BE2C (cell line): ENCODE results near the gene LARGE2.
A peak's percentile ranks its signal among the peaks of the same experiment; 100 is the strongest.

Experiments
- DNase-seq: peaks from one replicate; pipeline ENCODE4 v3.0.0-alpha.2; 2020
- H3K27me3 ChIP-seq: fragments of 250-450 bp; sonication (Bioruptor Pico); 2 replicates; pipeline ENCODE4 v1.5.1; 2020; ENCODE audit warnings: mild to moderate bottlenecking
- H3K36me3 ChIP-seq: fragments of 250-450 bp; sonication (Bioruptor Pico); 2 replicates; pipeline ENCODE4 v1.5.1; 2020; ENCODE audit warnings: mild to moderate bottlenecking
- H3K4me1 ChIP-seq: fragments of 250-450 bp; sonication (Bioruptor Pico); 2 replicates; pipeline ENCODE4 v1.5.1; 2020
- H3K4me3 ChIP-seq: 2 replicates; pipeline ENCODE4 v1.5.1; 2011; ENCODE audit warnings: low read depth, low read length
- H3K9me3 ChIP-seq: fragments of 250-450 bp; sonication (Bioruptor Pico); 2 replicates; pipeline ENCODE4 v1.5.1; 2020
- CTCF ChIP-seq: IDR thresholded peaks from 2 replicates; pipeline ENCODE4 v1.5.1; 2012; ENCODE audit warnings: mild to moderate bottlenecking, low read depth, low read length

Gene LARGE2

DNA sequence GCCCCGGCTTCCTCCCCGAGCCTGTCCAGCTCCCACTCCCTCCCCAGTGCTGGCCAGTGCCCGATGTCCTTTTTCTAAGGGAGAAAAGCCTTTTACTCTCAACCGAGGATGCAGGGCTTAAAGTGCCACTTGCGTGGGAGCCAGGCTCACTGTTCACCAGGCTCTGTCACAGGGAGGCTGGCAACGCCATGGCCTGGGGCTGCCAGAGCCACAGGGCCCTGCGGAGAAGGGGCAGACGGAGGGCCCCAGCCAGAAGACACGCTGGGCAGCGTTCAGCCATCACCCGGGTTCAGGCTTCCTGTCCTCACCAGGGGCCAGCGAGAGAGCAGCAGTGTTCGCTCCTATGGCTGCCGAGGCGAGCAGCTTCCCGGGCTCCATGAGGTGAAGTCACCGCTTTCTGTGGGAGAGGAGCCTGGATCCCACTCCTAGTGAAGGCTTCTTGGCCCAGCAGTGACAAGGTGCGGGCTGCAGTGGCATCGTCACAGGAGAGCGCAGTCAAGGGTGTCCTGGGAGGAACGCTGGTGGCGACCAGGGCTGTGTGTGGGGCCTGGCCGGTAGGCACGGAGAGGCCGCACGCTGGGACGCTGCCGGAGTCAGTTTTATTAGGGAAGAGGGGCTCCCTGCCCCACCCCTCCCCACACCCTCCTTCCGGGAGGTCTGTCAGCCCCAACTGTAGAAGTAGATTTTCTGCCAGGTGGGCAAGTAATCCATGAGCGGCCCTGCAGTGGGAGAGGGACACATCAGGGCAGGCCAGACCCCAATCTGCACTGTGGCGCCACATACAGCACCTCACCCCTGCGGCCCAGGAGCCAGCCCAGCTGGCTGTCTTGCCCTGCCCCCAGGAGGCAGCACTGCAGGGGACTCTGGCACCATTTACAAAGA lies 12.6 kb upstream of the LARGE2 start:
- TF ChIP-seq CTCF, result no peak
- Histone ChIP-seq H3K4me3 (no peak overlapping the region), H3K36me3 (no peaks in the 10 kb centered on the region; the same call in 1 of the 2 replicates), H3K9me3 (no peaks in the 10 kb centered on the region), H3K27me3 (no peaks in the 10 kb centered on the region), H3K4me1 (no peaks in the 10 kb centered on the region)
- DNase-seq, result no peak

DNA sequence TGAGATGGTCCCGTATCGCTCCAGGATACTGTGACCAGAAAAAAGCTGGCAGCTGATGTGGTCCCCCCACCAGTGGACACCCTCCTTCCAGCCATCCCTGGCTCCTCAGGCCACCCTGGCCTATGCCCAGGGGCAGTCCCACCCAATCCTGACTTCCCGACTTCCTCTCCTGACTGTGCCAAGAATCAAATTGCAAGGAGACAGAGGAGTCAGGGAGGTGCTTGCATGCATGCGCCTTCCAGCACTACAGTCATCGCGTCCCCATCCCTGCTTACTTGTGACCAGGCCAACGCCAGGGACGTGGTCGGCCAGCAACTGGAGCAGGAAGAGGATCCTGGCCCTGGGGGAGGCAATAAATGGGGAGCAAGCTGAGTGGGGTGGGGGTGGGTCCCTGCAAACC lies 11.8 kb upstream of the LARGE2 start:
- H3K27me3 ChIP-seq, result no peaks in the 10 kb centered on the region
- H3K4me3 ChIP-seq, result no peak overlapping the region
- H3K4me1 ChIP-seq, result no peaks in the 10 kb centered on the region
- no peaks in the 10 kb centered on the region; the same call in 1 of the 2 replicates for H3K36me3 ChIP-seq
- no peak for TF ChIP-seq CTCF
- no peaks in the 10 kb centered on the region for H3K9me3 ChIP-seq
- no peak for DNase-seq

DNA sequence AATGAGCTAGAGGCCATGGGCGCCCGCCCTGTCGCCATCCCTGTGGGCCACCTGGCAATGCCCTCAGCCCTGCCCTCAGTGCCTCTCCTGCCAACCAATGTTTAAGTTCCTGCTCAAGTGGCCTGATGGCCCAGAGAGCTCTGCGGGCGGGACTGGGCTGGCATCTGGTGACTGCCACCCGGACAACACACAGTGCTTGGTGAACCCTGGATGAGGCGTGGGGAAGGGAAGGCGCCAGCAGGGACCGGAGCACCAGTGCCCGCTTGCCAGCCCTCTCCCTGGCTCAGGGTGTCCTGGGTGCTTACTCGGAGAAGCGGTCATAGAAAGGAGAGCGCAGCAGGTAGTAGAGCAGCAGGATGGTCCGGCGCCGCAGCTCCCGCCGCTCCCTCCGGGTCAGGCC lies 8.9 kb upstream of the LARGE2 start:
- no peaks in the 10 kb centered on the region; the same call in 1 of the 2 replicates for H3K36me3 ChIP-seq
- no peaks in the 10 kb centered on the region for H3K4me1 ChIP-seq
- H3K27me3 ChIP-seq, result no peaks in the 10 kb centered on the region
- H3K4me3 ChIP-seq, result no peak overlapping the region
- TF ChIP-seq CTCF, result no peak
- no peak for DNase-seq
- no peaks in the 10 kb centered on the region for H3K9me3 ChIP-seq

GRCh38 chr11:45913942-45914635 lies 8.4 kb upstream of the LARGE2 start:
- H3K4me3 ChIP-seq, result no peak overlapping the region
- H3K36me3 ChIP-seq, result no peaks in the 10 kb centered on the region; the same call in 1 of the 2 replicates
- no peaks in the 10 kb centered on the region for H3K27me3 ChIP-seq
- H3K9me3 ChIP-seq, result no peaks in the 10 kb centered on the region
- no peak for DNase-seq
- no peaks in the 10 kb centered on the region for H3K4me1 ChIP-seq
- TF ChIP-seq CTCF, result no peak

DNA sequence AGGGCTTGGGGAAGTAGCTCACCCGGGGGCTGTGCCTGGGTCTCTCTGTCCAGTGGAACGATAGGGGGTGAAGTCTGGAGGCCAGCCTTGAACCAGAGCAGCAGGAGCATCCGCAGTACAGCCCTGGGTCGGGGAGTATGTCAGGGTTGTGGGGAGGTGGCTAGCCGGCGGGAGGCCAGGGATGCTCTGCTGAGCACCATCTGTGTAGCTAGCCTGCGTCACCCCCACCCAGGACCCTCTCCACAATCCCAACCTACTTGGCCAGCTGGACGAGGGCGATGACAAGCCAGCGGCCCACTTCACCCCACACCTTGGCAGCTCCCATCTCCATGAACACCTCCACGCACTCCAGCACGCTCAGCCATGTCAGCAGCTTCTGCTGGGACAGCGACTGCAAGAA lies 7.0 kb upstream of the LARGE2 start:
- H3K36me3 ChIP-seq, result no peaks in the 10 kb centered on the region
- no peaks in the 10 kb centered on the region for H3K9me3 ChIP-seq
- H3K4me3 ChIP-seq, result no peak overlapping the region
- H3K4me1 ChIP-seq, result no peaks in the 10 kb centered on the region
- no peak for DNase-seq
- no peaks in the 10 kb centered on the region for H3K27me3 ChIP-seq
- TF ChIP-seq CTCF, result no peak

DNA sequence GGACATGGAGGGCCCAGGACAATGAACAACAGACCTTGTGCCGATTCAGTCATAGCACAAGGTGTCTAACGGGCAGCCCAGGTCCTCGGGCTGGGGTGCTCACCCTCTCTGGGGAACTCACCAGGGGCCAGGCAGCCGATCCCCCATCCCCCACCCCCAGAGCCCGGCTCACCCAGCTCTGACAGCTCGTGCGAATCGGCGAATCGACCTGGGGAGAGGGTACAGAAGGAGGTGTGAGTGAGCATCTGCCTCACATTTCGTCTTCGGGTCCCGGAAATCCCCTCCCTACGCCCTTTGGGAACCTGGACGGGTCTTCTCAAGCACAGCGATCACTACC lies 5.2 kb upstream of the LARGE2 start:
- H3K9me3 ChIP-seq, result no peaks in the 10 kb centered on the region
- H3K27me3 ChIP-seq, result no peaks in the 10 kb centered on the region
- H3K4me1 ChIP-seq, result no peaks in the 10 kb centered on the region
- no peaks in the 10 kb centered on the region for H3K36me3 ChIP-seq
- H3K4me3 ChIP-seq, result peak overlapping the region; percentile 86
- DNase-seq, result no peak
- no peak for TF ChIP-seq CTCF
